Transverse colon (tissue), 4 donors: Measurements from ENCODE around the gene LYPD6B.

Source experiments
- CTCF ChIP-seq, 5 experiments: fragments of 200-600 bp in 3 of 5; fragments of 450-650 bp in 2 of 5; sonication (generic) in 3 of 5; IDR thresholded peaks; 1 replicate in 2 of 5; 2 replicates in 3 of 5; pipeline ENCODE4 v1.5.1; 2016 to 2017; ENCODE audit warnings: antibody characterized with exemption in 5 of 5, inconsistent platforms in 3 of 5, mild to moderate bottlenecking in 2 of 5, moderate library complexity in 1 of 5
- EP300 ChIP-seq: sonication (generic); formaldehyde crosslinking; IDR thresholded peaks from one replicate; pipeline ENCODE4 v1.6.1; 2017; ENCODE audit warnings: antibody characterized with exemption, low read depth
- POLR2A ChIP-seq: fragments of 450-650 bp; IDR thresholded peaks from one replicate; pipeline ENCODE4 v1.6.1; 2016; ENCODE audit warnings: antibody characterized with exemption, mild to moderate bottlenecking, moderate library complexity
- POLR2AphosphoS5 ChIP-seq, 3 donors: sonication (generic); formaldehyde crosslinking; IDR thresholded peaks; one replicate each; pipeline ENCODE4 v1.6.1; 2016; ENCODE audit warnings: antibody characterized with exemption in 3 of 3

GRCh38 chr2:149028377-149028776 is 10.1 kb upstream of the LYPD6B start:
- TF ChIP-seq CTCF (IDR thresholded peaks at IDR 0.05) (no peak), POLR2A (no peak), POLR2AphosphoS5 (IDR thresholded peaks at IDR 0.05) (no peak), EP300 (no peak)
